ENCODE data around the gene FOXP1. TPM values are rescaled to one million over a fixed set of nuclear protein-coding genes. Genes with fewer than 3 reads are reported as not detected.

The FOXP1 gene
- polyA plus RNA-seq, 1 donor (not counting 4 experiments of a cell fraction or from before 2014, with no cell fraction given) = 14.6 TPM

DNA sequence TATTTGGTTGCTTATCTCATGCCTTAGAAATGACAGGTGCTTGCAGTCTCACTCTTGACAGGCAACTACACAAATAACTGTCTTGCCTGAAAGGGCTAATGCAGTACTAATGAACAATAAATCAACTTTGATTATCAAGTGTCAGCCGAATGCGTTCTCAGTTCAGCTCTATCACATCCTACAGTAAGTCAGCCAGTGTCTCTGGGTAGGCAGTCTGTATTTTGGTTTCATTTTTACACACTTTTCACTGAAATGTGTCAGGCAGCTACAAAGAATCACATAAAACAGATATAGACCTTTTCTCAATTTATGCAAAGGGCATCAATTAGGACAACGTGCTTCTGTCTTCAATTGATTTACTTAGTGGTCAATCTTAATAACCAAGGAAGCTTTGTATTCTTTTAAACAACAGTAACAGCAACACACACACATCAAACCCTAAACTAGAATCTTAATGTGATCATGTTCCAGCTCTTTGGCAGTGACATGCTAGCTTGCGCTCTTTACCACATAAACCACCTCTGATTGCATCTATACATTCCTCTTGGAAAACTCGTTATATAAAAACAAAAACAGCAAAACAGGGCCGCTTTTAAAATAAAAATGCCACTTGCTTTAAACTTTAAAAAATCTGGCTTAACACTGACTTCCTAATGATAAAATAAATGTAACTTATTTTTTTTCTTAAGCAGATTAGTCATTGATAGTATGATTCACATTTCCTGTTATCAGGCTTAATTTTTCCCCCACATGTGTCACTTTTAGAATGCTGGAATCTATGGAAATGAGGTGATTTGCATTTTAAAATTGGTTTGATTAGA, 520.4 kb downstream of the FOXP1 start:
- H3K27ac ChIP-seq (ENCODE audit: control insufficient read depth, insufficient read depth, low read length) = peak overlapping the region; percentile 86
- peaks cover 59% of the 10 kb centered on the region for H3K79me2 ChIP-seq (ENCODE audit: control insufficient read depth, insufficient read depth, low read length)
- dilution Hi-C loops (cut with MboI; ENCODE audit: extremely low pct_ligation_motif_present, low sequenced_read_pairs) = no loop called here
- DNase-seq (ENCODE audit: low read depth, low spot score) (no peak), FAIRE-seq (peak; percentile 74)
- H3K36me3 ChIP-seq (ENCODE audit: control insufficient read depth in 2 of 2, extremely low read depth in 1 of 2, insufficient read depth in 2 of 2, low read length in 2 of 2) = no peaks in the 10 kb centered on the region
- TF ChIP-seq EZH2 (IDR thresholded peaks at IDR 0.05; ENCODE audit: low read length) = no peak
- TF ChIP-seq, protein P1, sequence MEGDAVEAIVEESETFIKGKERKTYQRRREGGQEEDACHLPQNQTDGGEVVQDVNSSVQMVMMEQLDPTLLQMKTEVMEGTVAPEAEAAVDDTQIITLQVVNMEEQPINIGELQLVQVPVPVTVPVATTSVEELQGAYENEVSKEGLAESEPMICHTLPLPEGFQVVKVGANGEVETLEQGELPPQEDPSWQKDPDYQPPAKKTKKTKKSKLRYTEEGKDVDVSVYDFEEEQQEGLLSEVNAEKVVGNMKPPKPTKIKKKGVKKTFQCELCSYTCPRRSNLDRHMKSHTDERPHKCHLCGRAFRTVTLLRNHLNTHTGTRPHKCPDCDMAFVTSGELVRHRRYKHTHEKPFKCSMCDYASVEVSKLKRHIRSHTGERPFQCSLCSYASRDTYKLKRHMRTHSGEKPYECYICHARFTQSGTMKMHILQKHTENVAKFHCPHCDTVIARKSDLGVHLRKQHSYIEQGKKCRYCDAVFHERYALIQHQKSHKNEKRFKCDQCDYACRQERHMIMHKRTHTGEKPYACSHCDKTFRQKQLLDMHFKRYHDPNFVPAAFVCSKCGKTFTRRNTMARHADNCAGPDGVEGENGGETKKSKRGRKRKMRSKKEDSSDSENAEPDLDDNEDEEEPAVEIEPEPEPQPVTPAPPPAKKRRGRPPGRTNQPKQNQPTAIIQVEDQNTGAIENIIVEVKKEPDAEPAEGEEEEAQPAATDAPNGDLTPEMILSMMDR (optimal IDR thresholded peaks at IDR 0.05 in 1 of 3, IDR thresholded peaks at IDR 0.05 in 1 of 3, conservative IDR thresholded peaks at IDR 0.05 in 1 of 3; ENCODE audit: extremely low read depth in 1 of 3, insufficient read depth in 2 of 3, low read length in 3 of 3) = no peak
- peak overlapping the region; percentile 98 for H3K4me2 ChIP-seq (ENCODE audit: control insufficient read depth, extremely low read depth, insufficient read depth, low read depth, low read length)
- no peaks in the 10 kb centered on the region for H4K20me1 ChIP-seq (ENCODE audit: control insufficient read depth, extremely low read depth, insufficient read depth, low read length)
- H3K9me1 ChIP-seq (ENCODE audit: control insufficient read depth, extremely low read depth, insufficient read depth, low read length) = no peaks in the 10 kb centered on the region
- H3K9ac ChIP-seq (ENCODE audit: control insufficient read depth, extremely low read depth, insufficient read depth, low read length) = peak overlapping the region; percentile 93
- no peaks in the 10 kb centered on the region for H3K27me3 ChIP-seq (ENCODE audit: control insufficient read depth, extremely low read depth, insufficient read depth, low read length)
- H3K9me3 ChIP-seq (ENCODE audit: control insufficient read depth, low read depth, low read length) = no peaks in the 10 kb centered on the region
- H3K4me1 ChIP-seq (ENCODE audit: control insufficient read depth, extremely low read depth, insufficient read depth, low read length) = peaks cover 61% of the 10 kb centered on the region
- no peak overlapping the region for H2AFZ ChIP-seq (ENCODE audit: control insufficient read depth, low read length)
- H3K4me3 ChIP-seq (ENCODE audit: control insufficient read depth in 2 of 3, extremely low read depth in 1 of 3, insufficient read depth in 2 of 3, low read depth in 1 of 3, low read length in 3 of 3) = peak overlapping the region; percentile 61 to 91 (median 70)

DNA sequence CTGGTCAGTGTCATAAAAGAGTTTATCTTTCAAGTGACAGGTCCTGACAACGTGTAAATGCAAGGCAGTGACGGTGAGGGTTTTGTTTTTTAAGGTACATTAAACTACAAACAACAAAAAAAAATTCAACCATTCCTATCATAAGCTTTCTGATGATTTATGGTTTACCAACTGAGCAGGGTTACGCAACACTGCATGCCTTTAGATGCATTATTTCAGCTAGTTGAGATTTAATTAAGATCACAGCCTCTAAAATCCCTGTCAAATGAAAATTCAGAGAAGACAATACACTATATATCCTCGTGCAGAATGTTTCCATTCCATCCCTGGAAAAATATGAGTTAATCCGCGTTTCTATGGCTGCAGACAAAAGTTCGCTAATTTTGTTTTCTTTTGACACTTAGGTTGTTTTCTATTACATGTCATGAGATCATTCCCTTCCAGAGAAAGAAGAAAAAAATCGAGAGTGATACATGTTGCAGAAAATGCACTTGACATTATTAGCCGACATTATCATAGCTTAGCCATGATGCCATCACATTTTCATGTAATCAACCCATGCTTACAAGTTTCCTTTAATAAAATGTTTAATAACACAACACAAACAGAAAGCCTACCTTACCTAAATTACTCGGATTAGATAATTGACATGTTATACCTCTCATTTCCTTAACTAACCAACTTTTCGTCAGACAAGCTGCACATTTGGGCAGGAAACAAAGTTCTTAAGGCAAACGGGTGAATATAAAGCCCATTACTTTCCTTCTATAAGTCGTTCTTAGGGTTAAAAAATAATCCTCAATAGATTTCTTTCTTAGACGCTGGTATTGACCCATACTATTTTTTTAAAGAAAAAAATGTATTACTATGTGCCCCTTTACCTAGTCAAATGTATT, 521.2 kb downstream of the FOXP1 start:
- H3K9me3 ChIP-seq (ENCODE audit: control insufficient read depth, low read depth, low read length) = no peaks in the 10 kb centered on the region
- peaks cover 59% of the 10 kb centered on the region for H3K79me2 ChIP-seq (ENCODE audit: control insufficient read depth, insufficient read depth, low read length)
- DNase-seq (ENCODE audit: low read depth, low spot score) = no peak
- H3K4me1 ChIP-seq (ENCODE audit: control insufficient read depth, extremely low read depth, insufficient read depth, low read length) = peaks cover 62% of the 10 kb centered on the region
- no peaks in the 10 kb centered on the region for H4K20me1 ChIP-seq (ENCODE audit: control insufficient read depth, extremely low read depth, insufficient read depth, low read length)
- dilution Hi-C loops (cut with MboI; ENCODE audit: extremely low pct_ligation_motif_present, low sequenced_read_pairs) = no loop called here
- H3K4me3 ChIP-seq (ENCODE audit: control insufficient read depth in 2 of 3, extremely low read depth in 1 of 3, insufficient read depth in 2 of 3, low read depth in 1 of 3, low read length in 3 of 3) = peak overlapping the region; percentile 61 to 91 (median 70)
- H3K27ac ChIP-seq (ENCODE audit: control insufficient read depth, insufficient read depth, low read length) = peak overlapping the region; percentile 86
- peak; percentile 69 for FAIRE-seq
- H2AFZ ChIP-seq (ENCODE audit: control insufficient read depth, low read length) = no peak overlapping the region
- peak overlapping the region; percentile 93 for H3K9ac ChIP-seq (ENCODE audit: control insufficient read depth, extremely low read depth, insufficient read depth, low read length)
- H3K36me3 ChIP-seq (ENCODE audit: control insufficient read depth in 2 of 2, extremely low read depth in 1 of 2, insufficient read depth in 2 of 2, low read length in 2 of 2) = no peaks in the 10 kb centered on the region
- no peak for TF ChIP-seq EZH2 (IDR thresholded peaks at IDR 0.05; ENCODE audit: low read length)
- TF ChIP-seq, protein P1 (optimal IDR thresholded peaks at IDR 0.05 in 1 of 3, IDR thresholded peaks at IDR 0.05 in 1 of 3, conservative IDR thresholded peaks at IDR 0.05 in 1 of 3; ENCODE audit: extremely low read depth in 1 of 3, insufficient read depth in 2 of 3, low read length in 3 of 3) = no peak
- no peaks in the 10 kb centered on the region for H3K27me3 ChIP-seq (ENCODE audit: control insufficient read depth, extremely low read depth, insufficient read depth, low read length)
- no peaks in the 10 kb centered on the region for H3K9me1 ChIP-seq (ENCODE audit: control insufficient read depth, extremely low read depth, insufficient read depth, low read length)
- peak overlapping the region; percentile 98 for H3K4me2 ChIP-seq (ENCODE audit: control insufficient read depth, extremely low read depth, insufficient read depth, low read depth, low read length)

Data from keratinocyte (primary cell).